ENCODE data around the gene DLG2. TPM values are rescaled to one million over a fixed set of nuclear protein-coding genes. Genes with fewer than 3 reads are reported as not detected.

The DLG2 gene
- total and polyA plus RNA-seq, 4 donors = 0.30 to 5.5 (median 0.68) TPM

GRCh38 chr11:83617671-83618070, 2009.5 kb downstream of the DLG2 start:
- DNase-seq (ENCODE audit: low spot score) = no peak
- TF ChIP-seq YY1 (IDR thresholded peaks at IDR 0.05) (no peak), JUND (IDR thresholded peaks at IDR 0.05) (no peak), HNF4G (IDR thresholded peaks at IDR 0.05) (no peak), CTCF (IDR thresholded peaks at IDR 0.05; ENCODE audit: low read depth, low read length, missing input control) (no peak), RXRA (IDR thresholded peaks at IDR 0.05) (no peak), FOXA1 (IDR thresholded peaks at IDR 0.05) (no peak), SP1 (IDR thresholded peaks at IDR 0.05) (no peak), FOXA2 (IDR thresholded peaks at IDR 0.05) (no peak), TAF1 (conservative IDR thresholded peaks at IDR 0.05) (no peak), NR2F2 (IDR thresholded peaks at IDR 0.05) (no peak), EGR1 (IDR thresholded peaks at IDR 0.05; ENCODE audit: low read depth in 2 of 2) (no peak), REST (IDR thresholded peaks at IDR 0.05) (no peak), MAX (IDR thresholded peaks at IDR 0.05) (no peak), HNF4A (conservative IDR thresholded peaks at IDR 0.05) (no peak)
- H3K4me1 ChIP-seq (ENCODE audit: control insufficient read depth in 4 of 4, insufficient read depth in 4 of 4, low read length in 3 of 4) = no peaks in the 10 kb centered on the region
- no peaks in the 10 kb centered on the region for H3K36me3 ChIP-seq (ENCODE audit: control insufficient read depth in 4 of 4, insufficient read depth in 3 of 4, low read depth in 1 of 4, low read length in 3 of 4)
- H3K9me3 ChIP-seq (ENCODE audit: control insufficient read depth in 4 of 4, low read length in 3 of 4) = no peaks in the 10 kb centered on the region
- H3K4me3 ChIP-seq (ENCODE audit: low read depth in 1 of 3, low read length in 3 of 3) = no peak overlapping the region
- no peaks in the 10 kb centered on the region for H3K27me3 ChIP-seq (ENCODE audit: control insufficient read depth in 4 of 4, insufficient read depth in 4 of 4, low read length in 3 of 4)
- 86% methylated on average over 1 of the region's 1 CpG for WGBS
- H3K9ac ChIP-seq (ENCODE audit: low read depth in 1 of 2, low read length in 2 of 2) = no peak overlapping the region
- no peak overlapping the region for H3K27ac ChIP-seq (ENCODE audit: low read depth in 1 of 2, low read length in 2 of 2)

GRCh38 chr11:83613767-83614121, 2013.4 kb downstream of the DLG2 start:
- no peak for DNase-seq (ENCODE audit: low spot score)
- H3K4me1 ChIP-seq (ENCODE audit: control insufficient read depth in 4 of 4, insufficient read depth in 4 of 4, low read length in 3 of 4) = no peaks in the 10 kb centered on the region
- WGBS = 53% methylated on average over 2 of the region's 2 CpGs
- H3K36me3 ChIP-seq (ENCODE audit: control insufficient read depth in 4 of 4, insufficient read depth in 3 of 4, low read depth in 1 of 4, low read length in 3 of 4) = no peaks in the 10 kb centered on the region
- no peak overlapping the region for H3K9ac ChIP-seq (ENCODE audit: low read depth in 1 of 2, low read length in 2 of 2)
- no peaks in the 10 kb centered on the region for H3K27me3 ChIP-seq (ENCODE audit: control insufficient read depth in 4 of 4, insufficient read depth in 4 of 4, low read length in 3 of 4)
- H3K4me3 ChIP-seq (ENCODE audit: low read depth in 1 of 3, low read length in 3 of 3) = no peak overlapping the region
- H3K27ac ChIP-seq (ENCODE audit: low read depth in 1 of 2, low read length in 2 of 2) = no peak overlapping the region
- no peak for TF ChIP-seq ZBTB33 (IDR thresholded peaks at IDR 0.05)
- no peak for TF ChIP-seq HNF4A (conservative IDR thresholded peaks at IDR 0.05)
- no peak for TF ChIP-seq GABPA (IDR thresholded peaks at IDR 0.05 in 1 of 2, conservative IDR thresholded peaks at IDR 0.05 in 1 of 2)
- no peak for TF ChIP-seq EGR1 (IDR thresholded peaks at IDR 0.05; ENCODE audit: low read depth in 2 of 2)
- TF ChIP-seq TAF1 (conservative IDR thresholded peaks at IDR 0.05) = no peak
- TF ChIP-seq NR2F2 (IDR thresholded peaks at IDR 0.05) = no peak
- TF ChIP-seq FOXA1 (IDR thresholded peaks at IDR 0.05) = no peak
- no peak for TF ChIP-seq JUND (IDR thresholded peaks at IDR 0.05)
- TF ChIP-seq MAX (IDR thresholded peaks at IDR 0.05) = no peak
- H3K9me3 ChIP-seq (ENCODE audit: control insufficient read depth in 4 of 4, low read length in 3 of 4) = no peaks in the 10 kb centered on the region
